ENCODE measurements around the gene ZNG1B.
"Not testable (repeated sequence)": the region's sequence is repeated elsewhere in the genome, so short reads cannot be mapped to it uniquely, and the experiment has no call there.

ZNG1B gene

DNA sequence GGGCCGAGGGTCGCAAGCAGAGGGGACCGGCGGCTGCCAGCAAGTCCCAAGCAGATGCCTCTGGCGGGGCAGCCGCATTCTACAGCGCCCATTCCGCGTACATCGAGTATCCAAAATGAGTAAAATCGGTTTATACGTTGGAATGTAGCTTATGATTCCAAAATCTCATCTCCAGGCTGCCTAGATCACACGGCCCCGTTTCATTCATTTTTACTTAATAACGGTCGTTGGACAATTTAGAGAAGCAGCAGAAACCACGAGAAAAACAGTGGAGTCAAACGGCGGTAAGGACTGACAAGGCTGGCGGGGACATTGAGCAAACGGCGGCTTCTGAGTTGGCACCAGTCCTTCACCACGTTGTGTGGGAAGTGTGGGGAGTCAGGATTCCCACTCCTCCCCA, 66.6 kb downstream of the ZNG1B start:
- not testable (repeated sequence) for DNase-seq

DNA sequence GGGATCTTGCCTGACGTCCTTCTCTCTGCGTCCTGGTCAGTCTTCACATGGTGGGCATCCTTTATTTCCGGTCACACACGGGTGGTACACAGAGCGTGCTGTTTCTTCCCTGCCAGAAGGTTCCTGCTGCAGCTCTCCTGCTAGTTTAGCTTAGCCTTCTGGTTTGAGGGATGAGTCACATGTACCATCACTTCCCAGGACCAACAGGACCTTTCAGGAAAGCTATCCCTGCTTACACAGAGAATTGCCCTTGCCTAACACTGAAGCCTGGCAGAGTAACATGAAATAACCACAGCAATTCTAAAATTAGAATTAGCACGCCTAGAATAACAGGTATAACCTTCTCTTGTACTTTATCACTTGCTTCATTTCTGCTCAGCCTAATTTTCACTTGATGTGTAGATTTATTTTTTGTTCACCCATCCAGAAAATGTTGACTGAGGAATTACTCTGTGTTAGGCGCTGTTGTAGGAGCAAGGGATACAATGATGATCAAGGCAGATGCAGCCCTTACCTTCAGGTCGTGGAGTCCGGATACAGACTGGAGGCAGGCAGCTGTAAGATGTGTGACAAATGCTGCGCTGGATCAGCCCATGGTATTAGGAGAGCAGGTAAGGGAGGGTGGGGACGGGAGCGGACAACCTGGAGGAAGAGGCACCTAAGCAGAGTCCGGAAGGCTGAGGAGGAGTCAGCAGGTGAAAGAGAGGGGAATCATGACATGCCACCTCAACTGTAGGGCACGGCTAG, 70.1 kb downstream of the ZNG1B start:
- not testable (repeated sequence) for DNase-seq

DNA sequence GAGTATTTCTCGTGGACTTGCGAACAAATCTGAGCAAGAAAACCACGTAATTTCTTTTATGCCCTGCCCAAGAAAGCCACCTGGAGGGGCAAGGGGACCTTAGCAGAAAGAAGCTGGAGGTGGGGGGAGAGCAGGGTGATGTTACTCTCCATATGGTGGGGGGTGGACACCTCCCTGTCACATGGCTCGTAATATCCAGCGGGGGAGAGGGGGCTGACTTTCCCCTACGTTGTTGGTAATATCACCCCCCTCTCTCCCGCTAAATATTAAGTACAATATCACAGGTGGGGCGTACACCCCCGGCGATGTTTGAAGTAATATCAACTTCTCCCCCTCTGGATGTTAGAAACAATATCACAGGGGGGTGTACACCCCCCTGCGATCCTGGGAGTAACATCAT, 70.7 kb downstream of the ZNG1B start:
- DNase-seq, result not testable (repeated sequence)

DNA sequence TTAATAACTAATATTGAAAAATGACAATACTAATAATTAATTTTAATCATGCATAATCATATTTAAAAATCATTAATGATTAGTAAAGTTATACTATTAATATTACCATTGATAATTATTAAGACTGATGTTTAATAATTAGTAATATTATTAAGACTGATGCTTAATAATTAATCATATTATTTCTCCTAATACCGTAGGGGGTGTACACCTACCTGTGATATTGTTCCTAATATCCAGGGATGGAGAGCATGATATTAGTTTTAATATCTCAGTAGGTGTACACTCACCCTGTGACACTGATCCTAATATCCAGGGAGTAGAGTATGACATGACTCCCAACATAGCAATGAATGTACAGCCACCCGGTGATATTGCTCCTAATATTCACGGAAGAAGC, 73.4 kb downstream of the ZNG1B start:
- not testable (repeated sequence) for DNase-seq

DNA sequence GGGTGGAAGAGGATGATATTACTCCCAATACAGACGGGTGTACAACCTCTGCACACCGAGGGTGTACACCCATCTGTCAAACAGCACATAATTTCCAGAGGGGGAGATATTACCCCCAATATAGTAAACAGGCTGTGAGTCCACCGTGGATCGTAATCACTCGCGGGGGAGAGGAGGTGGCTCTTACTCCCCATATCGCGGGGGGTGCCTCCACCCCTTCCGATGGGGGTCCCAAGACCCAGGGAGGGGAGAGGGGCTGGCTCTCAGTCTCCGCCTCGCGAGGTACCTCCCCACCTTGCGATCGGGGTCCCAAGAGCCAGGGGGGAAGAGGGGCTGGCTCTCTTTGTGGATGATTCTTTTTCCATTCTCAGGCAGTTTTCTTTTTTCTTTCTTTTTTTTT, 74.4 kb downstream of the ZNG1B start:
- DNase-seq, result not testable (repeated sequence)

DNA sequence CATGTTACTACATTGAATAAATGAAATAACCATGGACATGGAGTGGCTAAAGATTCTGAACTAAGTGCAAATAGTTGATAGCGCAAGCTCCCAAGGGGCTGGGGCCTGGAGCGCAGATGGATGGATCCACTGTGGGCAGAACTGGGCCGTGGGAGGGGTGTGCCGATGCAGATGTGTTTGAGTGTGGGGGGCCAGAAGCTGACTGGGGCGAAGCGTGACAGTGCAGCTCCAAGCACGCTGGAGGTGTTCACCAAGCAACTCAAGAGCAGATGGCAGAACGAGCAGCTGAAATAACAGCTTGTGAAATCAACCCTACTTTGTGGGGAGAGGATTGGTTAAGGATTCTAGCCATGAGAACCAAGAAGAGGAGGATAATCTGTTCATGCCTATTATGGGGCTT, 78.0 kb downstream of the ZNG1B start:
- DNase-seq, result not testable (repeated sequence)

DNA sequence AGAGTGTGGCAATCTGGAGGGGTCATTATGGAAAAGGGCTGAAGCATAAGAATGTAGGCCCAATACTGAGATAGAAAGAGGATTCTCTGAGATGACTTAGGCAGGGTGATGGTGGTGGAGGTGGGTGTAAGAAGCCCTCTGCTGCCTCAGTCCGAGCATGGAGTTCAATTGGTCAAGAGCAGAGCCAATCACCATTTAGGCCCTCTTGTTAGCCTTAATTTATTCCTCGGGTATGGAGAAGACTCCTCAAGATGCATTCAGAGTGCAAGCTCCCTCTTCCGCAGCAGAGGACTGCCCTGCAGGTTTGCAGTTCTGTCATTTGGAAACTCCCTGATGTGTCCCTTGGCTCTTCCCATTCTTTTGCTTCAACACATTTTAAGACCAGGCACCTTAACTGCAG, 78.5 kb downstream of the ZNG1B start:
- DNase-seq, result not testable (repeated sequence)

DNA sequence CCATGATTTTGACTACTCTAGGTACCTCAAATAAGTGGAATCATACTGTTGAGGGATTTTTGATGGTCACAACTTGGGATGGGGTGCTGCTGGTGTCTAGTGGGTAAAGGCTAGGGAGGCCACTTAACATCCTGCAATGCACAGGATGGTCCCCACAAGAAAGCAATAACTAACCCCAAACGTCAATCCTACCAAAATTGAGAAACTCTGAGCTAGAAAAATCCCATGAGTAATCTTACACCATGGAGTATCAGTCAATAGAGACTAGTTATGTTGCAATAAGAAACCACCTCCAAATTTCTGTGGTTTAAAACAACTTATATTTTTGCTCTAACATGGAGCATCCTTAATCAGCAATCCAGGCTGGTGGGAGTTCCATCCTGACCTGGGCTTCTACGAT, 79.5 kb downstream of the ZNG1B start:
- not testable (repeated sequence) for DNase-seq

DNA sequence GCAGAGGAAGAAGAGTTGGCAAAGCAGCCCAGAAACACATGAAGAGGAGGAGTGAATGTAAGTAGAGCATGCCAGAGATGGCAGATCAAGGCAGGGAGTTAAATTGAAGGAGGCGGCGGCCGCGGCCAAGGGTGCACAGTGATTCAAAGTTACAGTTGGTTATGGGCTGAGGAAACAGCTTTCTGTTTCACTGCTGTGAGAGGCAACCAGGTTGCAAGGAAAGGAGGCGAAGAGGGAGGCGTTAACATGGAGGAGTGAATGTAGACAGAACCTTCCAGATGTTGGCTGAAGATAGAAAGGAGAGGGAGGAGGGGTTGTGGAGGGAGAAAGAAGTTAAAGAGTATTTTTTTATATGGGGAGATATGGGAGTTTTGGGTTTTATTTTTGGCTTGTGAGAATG, 83.3 kb downstream of the ZNG1B start:
- DNase-seq, result not testable (repeated sequence)

DNA sequence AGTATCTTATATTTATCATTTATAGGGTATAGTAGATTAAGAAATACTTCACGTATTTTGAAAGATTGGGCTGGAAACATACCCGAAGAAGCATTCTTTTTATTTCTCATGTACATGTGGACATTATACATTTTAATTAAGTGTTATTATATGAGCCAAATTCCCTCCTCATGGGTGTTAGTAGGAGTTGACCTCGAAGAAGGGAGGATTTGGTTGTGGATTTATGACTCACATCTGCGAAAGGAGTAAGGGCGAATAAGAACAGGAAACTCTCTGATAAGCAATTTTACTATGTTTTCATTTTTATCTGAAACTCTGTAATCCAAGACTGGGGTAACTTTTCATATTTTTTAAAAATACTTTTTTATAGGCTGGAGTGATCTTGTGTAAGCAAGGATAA, 84.0 kb downstream of the ZNG1B start:
- not testable (repeated sequence) for DNase-seq

DNA sequence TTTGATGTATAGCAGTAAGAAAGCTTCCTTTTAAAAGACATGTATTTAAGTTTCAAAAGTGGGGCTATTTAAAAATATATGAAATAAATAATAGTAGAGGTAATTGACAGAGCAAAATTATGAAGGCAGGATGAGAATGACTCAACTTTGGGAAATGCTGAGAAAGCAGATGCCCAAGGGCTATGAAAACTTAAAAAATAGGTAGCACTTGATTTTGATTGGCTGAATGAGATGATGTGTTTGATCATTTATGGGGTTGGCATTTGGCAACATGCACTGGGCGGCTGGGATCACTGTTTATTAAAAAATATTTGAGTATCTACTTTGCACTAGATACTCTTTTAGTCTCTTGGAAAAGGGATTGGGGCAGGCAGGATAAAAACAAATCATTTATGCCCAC, 87.5 kb downstream of the ZNG1B start:
- DNase-seq, result not testable (repeated sequence)

DNA sequence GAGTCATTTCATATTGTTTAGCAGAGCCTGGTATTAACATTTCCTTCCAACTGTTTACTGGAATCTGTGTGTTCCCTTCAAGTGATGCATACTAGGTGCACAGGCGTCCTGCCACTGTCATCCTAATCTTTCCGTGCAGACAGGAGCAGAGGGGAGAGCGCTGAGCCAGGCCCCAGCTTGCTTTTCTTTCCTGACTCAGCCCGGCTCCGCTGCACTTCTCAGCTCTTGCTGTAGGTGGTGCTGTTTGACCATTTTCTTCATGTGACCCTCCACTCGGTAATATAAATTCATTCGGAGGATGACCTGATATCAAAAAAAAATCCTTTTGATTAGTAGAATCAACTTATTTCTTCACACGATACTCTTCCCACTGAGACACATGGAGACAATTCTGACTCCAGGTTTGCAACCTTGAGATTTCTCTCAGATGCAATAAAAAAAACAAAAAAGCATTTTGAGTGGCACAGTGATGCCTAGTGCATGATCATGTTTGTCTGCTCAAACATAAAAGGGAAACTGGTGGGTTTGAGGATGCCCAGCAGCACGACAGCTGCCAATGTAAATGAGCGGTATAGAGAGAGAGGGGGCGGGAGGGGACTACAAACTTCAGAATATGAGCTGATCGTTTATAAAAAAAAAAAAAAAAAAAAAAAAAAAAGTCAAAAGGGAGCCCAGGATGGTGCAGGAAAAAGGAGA, 90.0 kb downstream of the ZNG1B start:
- DNase-seq, result not testable (repeated sequence)

DNA sequence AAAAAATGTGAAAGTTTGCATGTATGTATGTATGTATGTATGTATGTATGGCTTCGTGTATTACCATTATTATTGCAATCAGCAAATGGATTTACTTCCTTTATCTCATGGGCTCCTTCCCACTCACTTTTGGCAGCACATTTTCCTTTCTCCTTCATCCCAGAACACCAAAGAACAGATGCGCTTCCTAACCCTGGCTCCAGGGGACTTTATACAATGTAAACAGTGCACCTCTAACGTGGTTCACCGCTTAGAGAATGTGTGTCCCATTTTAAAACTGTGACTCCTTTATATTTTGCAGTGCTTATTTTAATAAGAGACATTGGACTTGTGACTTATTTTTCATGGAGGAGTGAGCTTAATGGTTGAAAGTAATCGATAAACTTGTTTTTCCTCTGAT, 90.6 kb downstream of the ZNG1B start:
- not testable (repeated sequence) for DNase-seq

DNA sequence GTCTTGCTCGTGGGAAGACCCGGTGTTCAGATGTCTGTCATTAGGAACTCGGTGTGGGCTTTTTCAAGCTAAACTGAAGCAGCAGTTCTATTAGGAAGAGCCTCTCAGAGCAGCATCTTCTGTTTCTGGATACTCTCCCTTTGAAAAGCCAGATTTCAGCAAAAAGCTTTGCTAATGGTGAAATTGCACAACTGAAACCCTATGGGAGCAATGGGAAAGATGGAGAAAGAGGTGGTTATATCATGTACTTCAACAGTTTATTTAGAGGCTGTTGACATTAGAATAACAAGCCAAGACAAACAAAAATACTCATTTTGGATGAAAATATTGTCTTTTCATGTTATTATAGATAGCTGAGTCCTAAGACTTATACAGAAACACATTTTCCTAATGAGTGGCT, 91.4 kb downstream of the ZNG1B start:
- not testable (repeated sequence) for DNase-seq

DNA sequence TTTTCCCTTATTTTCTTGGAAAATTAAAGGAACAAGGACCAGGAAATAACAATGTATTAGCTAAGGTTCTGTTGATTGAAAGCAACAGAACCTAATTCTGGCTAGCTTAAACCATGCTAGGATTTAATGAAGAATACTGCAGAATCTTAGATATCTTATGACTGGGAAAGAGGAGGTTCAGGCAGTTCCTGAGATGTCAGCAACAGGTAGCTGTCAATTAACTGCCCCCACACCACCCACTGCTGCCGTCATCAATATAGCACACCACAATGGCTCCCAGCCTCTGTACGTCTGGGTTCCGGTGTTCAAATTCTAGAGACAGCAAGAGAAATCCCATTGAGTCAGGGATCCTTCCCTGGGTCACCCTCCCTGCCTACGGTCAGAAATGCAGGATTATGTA, 95.5 kb downstream of the ZNG1B start:
- not testable (repeated sequence) for DNase-seq

DNA sequence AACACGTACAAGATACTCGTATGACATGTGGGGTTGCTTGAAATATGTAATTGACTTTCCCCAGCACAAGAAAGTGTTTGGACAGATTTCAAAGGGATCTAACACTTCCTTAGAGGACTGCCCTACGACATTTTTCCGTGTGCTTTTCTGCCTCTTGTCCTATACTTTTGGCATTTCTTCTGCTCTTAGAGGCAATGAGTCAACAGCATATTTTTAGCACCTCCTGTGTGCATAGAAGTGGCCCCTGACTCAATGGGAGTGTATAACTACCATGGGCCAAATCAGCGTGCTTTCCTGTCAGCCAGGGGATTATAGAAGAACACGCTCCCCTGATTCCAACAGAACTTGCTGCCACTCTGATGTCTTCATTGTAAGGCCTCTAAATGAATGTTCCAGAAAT, 99.1 kb downstream of the ZNG1B start:
- not testable (repeated sequence) for DNase-seq

DNA sequence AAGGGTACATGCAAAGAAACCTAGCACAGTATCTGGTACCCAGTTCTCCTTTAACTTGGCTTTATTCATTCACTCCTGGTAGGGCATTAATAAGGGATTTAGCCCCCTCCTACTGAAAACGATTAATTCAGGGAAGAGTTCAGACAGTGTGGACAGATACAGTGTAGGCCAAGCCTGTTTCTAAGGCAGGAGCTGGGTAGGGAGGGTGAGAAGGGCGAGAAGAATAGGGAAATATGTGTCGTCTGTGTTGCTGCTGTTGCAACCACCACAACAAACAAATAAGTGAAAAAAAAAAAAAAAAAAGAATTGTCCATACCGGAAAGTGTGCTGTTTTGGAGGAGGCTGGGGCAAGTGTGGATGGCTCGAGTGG, 103.3 kb downstream of the ZNG1B start:
- DNase-seq, result not testable (repeated sequence)

DNA sequence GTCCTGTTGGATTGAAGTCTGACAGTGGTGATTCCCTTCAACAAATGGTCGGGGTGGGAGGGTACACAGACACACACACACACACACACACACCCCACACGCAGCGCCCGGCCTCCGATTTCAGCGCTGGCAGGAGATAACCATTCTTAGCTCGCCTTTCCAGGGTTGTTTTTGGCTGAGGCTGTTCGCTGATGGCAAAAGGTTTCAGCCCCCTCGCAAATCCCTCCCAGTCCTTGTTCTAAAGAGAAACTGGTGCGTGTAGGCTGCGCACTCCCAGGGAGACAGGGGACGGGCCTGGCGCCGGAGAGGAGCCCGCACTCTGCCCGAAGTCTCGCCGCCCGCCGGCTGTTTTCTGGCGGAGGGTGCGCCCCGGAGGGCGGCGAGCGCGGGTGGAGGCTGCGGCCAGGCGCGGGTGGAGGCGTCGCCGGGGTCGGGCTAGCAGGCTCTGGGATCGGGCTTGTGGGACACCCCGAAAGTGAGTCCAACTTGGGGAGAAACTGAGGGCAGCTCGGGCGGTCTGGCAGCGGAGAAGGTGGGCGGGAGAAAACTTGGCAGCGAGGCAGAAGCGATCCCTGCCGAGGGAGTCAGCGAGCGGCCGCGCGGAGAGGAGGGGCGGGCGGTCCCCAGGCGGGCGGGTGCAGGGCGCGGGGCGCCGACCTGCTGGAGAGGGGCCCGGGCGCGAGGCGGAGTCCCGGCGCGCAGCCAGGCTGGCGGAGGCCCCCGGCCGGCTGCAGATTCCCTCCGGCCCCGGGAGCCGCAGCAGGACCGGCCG, 103.9 kb downstream of the ZNG1B start:
- DNase-seq, result not testable (repeated sequence)

DNA sequence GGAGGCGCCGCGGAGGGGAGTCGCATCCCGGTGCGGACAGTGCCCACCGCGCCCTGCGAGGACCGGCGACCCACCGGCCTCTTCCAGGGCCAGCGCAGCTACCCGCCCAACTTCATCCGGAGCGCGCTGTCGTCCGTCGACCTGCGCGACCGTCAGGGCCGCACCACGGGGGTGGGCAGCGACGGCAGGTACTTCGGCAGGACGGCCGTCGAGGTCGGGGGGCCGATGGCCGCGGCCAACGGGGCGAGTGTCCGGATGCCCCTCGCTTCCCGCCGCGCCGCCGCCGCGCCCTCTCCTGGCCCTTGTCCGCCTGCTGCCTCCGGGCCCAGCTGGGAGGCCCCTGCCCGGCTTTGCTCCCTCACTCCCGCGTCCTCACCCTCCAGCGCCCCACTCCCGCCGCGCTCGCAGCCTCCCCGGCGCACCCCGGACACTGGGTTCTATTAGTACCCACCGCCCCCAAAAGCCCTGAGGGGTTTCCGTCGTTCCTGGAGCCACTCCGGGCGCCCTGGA, 104.5 kb downstream of the ZNG1B start:
- not testable (repeated sequence) for DNase-seq

DNA sequence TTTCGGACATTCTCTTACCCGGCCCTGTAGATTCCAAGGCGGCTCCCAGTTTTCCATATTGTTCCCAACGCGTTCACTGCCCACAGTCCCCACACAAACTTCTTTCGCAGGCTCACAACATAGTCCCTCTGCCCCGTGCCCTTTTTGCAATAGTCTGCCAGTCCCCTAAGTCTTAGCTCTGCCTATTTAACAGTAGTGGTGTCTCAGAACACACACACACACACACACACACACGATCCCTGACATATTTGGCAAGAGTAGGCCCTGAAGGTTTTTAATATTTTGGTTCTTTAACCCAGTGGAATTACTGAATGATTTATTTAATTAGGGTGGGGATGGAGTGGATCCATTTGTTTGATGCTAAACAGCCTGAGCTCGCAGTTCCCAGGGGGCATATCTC, 105.0 kb downstream of the ZNG1B start:
- DNase-seq, result not testable (repeated sequence)
